A673 (cell line): ENCODE measurements around the gene DNAH7. TPM values are rescaled to one million over a fixed set of nuclear protein-coding genes. Genes with fewer than 3 reads are reported as not detected.
"Not testable (repeated sequence)": the region's sequence is repeated elsewhere in the genome, so short reads cannot be mapped to it uniquely, and the experiment has no call there.

ENCODE experiments used
- BruUV-seq: library from RNA; stranded (reverse); fragments of 400-500 nt; replicated peaks from 2 replicates; lab custom pipeline; 2021; lab: Mats Ljungman, UMichigan
- CTCF ChIA-PET: fragments of 300-600 bp; sonication (Branson Sonifier 250); formaldehyde crosslinking; loops from one replicate; lab custom pipeline; 2022; ENCODE audit warnings: antibody characterized with exemption; lab: Charles Lee
- POLR2A ChIA-PET: fragments of 300-600 bp; sonication (Branson Sonifier 250); formaldehyde crosslinking; loops from one replicate; lab custom pipeline; 2022; ENCODE audit warnings: antibody characterized with exemption; ENCODE audit not compliant: low non-redundant PET; lab: Charles Lee
- DNase-seq: peaks from one replicate; pipeline ENCODE4 v3.0.0-alpha.2; 2015; ENCODE audit warnings: low spot score
- H3K27ac ChIP-seq: fragments of 200-600 bp; sonication (generic); 2 replicates; pipeline ENCODE4 v1.5.1; 2016; ENCODE audit warnings: mixed run types, low read depth, mild to moderate bottlenecking, mixed read lengths, antibody characterized with exemption, low read length; ENCODE audit not compliant: poor library complexity, severe bottlenecking
- H3K27me3 ChIP-seq: fragments of 200-600 bp; sonication (generic); replicated peaks from 2 replicates; pipeline ENCODE4 v1.6.1; 2017; ENCODE audit warnings: mixed run types, low read depth, mild to moderate bottlenecking, mixed read lengths, antibody characterized with exemption, low read length; ENCODE audit not compliant: insufficient read depth, poor library complexity
- H3K36me3 ChIP-seq: fragments of 200-600 bp; sonication (generic); 2 replicates; pipeline ENCODE4 v1.6.1; 2016; ENCODE audit warnings: mixed run types, mild to moderate bottlenecking, mixed read lengths, antibody characterized with exemption, low read length; ENCODE audit not compliant: insufficient read depth, poor library complexity, severe bottlenecking
- H3K4me1 ChIP-seq: fragments of 200-600 bp; sonication (generic); 2 replicates; pipeline ENCODE4 v1.6.1; 2017; ENCODE audit warnings: mixed run types, mild to moderate bottlenecking, mixed read lengths, antibody characterized with exemption, low read length; ENCODE audit not compliant: insufficient read depth, poor library complexity, severe bottlenecking
- H3K4me3 ChIP-seq: fragments of 200-600 bp; sonication (generic); 2 replicates; pipeline ENCODE4 v1.5.1; 2016; ENCODE audit warnings: low read depth, mixed run types, mild to moderate bottlenecking, mixed read lengths, low read length; ENCODE audit not compliant: poor library complexity, severe bottlenecking
- H3K9me3 ChIP-seq: fragments of 200-600 bp; sonication (generic); 2 replicates; pipeline ENCODE4 v1.6.1; 2016; ENCODE audit warnings: mixed run types, low read depth, mild to moderate bottlenecking, mixed read lengths, antibody characterized with exemption, low read length; ENCODE audit not compliant: poor library complexity, severe bottlenecking
- EZH2 ChIP-seq: fragments of 200-600 bp; sonication (generic); IDR thresholded peaks from 2 replicates; pipeline ENCODE4 v1.6.1; 2017; ENCODE audit warnings: borderline replicate concordance, low read depth, mild to moderate bottlenecking, mixed read lengths, antibody characterized with exemption, low read length; ENCODE audit not compliant: poor library complexity, severe bottlenecking
- intact Hi-C: fragments of 100-400 bp; cut with micrococcal nuclease; formaldehyde crosslinking; loops from one replicate; pipeline ENCODE4 v1.10.0; 2022; ENCODE audit not compliant: unreplicated experiment
- total RNA-seq: library from RNA; stranded (reverse); gene quantifications from 2 replicates; pipeline ENCODE4 v1.2.3, GENCODE V29; 2021
- TF ChIP-seq, protein P1 (sequence below): fragments of 300-800, 200-600 bp; sonication (generic); conservative IDR thresholded peaks from 2 replicates; pipeline ENCODE4 v1.5.1; 2017; ENCODE audit warnings: low read depth, mild to moderate bottlenecking, antibody characterized with exemption, low read length, moderate library complexity, mixed read lengths

DNAH7 gene
- total RNA-seq, 1 experiment from 2014 or later = 0.95 TPM

DNA sequence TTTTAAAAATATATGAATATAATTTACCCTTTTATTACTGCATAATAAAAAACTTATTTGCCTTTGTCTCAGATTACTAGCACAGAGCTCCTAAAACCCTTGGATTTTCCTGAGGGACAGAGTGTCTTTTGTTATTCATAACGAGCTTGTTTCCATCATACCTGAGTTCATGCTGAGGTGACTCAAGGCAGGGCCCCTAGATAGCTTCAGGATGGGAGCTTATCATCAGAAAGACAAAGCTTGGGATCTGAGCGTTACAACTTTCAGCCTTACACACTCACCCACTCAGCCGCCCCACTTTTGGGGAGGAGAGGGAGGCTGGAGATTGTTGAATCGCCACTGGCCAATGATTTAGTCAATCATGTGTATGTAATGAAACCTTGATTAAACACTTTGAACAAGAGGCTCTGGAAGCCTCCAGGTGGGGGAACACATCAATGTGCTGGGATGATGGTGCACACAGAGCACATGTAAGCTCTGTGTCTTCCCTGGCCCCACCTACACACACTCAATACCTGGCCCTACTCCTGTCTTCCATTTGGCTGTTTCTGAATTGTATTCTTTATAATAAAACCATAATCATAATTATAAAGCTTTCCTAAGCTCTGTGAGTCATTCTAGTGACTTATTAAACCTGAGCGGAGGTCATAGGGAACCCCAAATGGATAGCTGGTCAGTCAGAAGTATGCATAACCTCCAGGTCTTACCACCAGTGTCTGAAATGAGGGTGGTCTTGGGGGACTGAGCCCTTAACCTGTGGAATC lies 28.5 kb upstream of the DNAH7 start:
- POLR2A ChIA-PET = interaction anchor here (0.7 kb wide), 1 partner anchor 91 kb away, joined by 6 read pairs; no protein-coding TSS in a partner anchor
- H3K4me3 ChIP-seq = no peak overlapping the region
- intact Hi-C loops = no loop called here
- H3K36me3 ChIP-seq = no peaks in the 10 kb centered on the region
- H3K4me1 ChIP-seq = no peaks in the 10 kb centered on the region
- H3K9me3 ChIP-seq = no peaks in the 10 kb centered on the region
- H3K27ac ChIP-seq = no peak overlapping the region
- H3K27me3 ChIP-seq = no peaks in the 10 kb centered on the region
- CTCF ChIA-PET = no interaction called here
- DNase-seq = no peak
- no TSS peak for BruUV-seq
- TF ChIP-seq, protein P1, sequence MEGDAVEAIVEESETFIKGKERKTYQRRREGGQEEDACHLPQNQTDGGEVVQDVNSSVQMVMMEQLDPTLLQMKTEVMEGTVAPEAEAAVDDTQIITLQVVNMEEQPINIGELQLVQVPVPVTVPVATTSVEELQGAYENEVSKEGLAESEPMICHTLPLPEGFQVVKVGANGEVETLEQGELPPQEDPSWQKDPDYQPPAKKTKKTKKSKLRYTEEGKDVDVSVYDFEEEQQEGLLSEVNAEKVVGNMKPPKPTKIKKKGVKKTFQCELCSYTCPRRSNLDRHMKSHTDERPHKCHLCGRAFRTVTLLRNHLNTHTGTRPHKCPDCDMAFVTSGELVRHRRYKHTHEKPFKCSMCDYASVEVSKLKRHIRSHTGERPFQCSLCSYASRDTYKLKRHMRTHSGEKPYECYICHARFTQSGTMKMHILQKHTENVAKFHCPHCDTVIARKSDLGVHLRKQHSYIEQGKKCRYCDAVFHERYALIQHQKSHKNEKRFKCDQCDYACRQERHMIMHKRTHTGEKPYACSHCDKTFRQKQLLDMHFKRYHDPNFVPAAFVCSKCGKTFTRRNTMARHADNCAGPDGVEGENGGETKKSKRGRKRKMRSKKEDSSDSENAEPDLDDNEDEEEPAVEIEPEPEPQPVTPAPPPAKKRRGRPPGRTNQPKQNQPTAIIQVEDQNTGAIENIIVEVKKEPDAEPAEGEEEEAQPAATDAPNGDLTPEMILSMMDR = no peak
- TF ChIP-seq EZH2 = no peak

DNA sequence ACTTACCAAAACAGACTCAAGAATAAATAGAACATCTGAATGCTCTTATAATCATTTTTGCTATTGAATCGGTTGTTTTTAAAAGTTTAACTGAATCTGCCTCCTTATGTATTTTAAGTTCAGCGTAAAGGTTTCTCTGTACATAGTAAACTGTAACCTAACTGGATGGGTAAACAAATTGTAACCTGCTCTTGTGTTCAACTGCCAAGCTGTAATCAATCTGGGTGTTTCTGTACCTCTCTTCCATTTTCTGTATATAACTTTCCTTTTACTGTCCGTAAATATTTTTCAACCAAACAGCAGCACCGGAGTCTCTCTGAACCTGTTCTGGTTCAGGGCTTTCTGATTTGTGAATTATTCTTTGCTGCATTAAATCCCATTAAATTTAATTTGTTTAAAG lies 27.6 kb upstream of the DNAH7 start:
- intact Hi-C loops = no loop called here
- Histone ChIP-seq H3K9me3 (no peaks in the 10 kb centered on the region), H3K4me1 (no peaks in the 10 kb centered on the region), H3K4me3 (no peak overlapping the region), H3K27ac (no peak overlapping the region), H3K36me3 (no peaks in the 10 kb centered on the region), H3K27me3 (no peaks in the 10 kb centered on the region)
- POLR2A ChIA-PET = interaction anchor here (0.7 kb wide), 1 partner anchor 91 kb away, joined by 6 read pairs; no protein-coding TSS in a partner anchor
- BruUV-seq = no TSS peak
- DNase-seq = no peak
- TF ChIP-seq, protein P1 = no peak
- TF ChIP-seq EZH2 = no peak
- CTCF ChIA-PET = no interaction called here

DNA sequence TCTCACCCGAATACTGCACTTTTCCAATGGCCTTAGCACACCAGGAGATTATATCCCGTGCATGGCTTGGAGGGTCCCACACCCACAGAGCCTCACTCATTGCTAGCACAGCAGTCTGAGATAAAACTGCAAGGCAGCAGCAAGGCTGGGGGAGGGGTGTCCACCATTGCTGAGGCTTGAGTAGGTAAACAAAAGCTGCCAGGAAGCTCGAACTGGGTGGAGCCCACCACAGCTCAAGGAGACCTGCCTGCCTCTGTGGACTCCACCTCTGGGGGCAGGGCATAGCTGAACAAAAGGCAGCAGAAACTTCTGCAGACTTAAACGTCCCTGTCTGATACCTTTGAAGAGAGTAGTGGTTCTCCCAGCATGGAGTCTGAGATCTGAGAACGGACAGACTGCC lies 20.8 kb upstream of the DNAH7 start:
- H3K9me3 ChIP-seq, H3K27ac ChIP-seq, H3K4me3 ChIP-seq, POLR2A ChIA-PET, H3K4me1 ChIP-seq, CTCF ChIA-PET, DNase-seq, H3K36me3 ChIP-seq, BruUV-seq, H3K27me3 ChIP-seq, intact Hi-C loops: not testable (repeated sequence)
